ENCODE results near the gene NT5C3A.
"Not testable (repeated sequence)": the region's sequence is repeated elsewhere in the genome, so short reads cannot be mapped to it uniquely, and the experiment has no call there.

The NT5C3A gene

DNA sequence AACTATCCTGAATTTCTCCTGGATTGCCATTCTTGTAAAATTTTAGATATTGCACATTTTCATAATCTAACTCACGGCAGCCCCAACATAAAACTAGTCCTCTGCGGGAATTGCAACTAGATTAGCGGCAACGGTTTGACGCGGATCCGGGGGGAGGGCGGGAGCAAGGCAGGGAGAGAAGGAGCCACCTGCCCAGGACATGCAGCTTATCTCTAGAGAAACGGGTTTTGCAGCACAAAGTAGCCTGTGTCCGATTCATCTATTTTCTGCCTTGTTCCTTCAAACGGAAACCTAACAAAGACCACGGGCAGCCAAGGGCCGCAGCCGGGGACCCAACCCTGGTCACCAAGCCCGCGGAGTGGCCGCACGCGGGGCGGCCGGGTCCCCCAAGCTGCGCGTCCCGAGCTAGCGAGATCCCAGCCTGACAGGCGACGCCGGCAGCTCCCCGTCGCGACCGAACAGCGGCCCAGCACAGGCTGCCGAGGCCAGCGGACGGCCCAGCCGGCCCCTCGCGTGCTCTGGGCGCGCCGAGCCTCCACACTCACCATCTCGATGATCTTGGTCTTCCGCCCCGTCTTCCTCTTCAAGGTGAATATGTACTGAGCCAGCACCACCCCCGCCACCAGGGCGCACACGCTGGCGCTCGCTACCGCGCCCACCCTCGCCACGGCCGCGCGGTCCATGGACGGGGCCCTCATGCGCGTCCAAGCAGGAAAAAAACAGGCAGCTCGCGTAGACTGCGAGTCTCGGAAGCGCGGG, at the start of gene NT5C3A:
NT5C3A (minus strand) TSS at position 754 of the 759 bp plus-strand sequence; CDS start at position 683, 71 bp downstream.
- in situ Hi-C loops (cut with HindIII; ENCODE audit: low sequenced_read_pairs), result no loop called here

DNA sequence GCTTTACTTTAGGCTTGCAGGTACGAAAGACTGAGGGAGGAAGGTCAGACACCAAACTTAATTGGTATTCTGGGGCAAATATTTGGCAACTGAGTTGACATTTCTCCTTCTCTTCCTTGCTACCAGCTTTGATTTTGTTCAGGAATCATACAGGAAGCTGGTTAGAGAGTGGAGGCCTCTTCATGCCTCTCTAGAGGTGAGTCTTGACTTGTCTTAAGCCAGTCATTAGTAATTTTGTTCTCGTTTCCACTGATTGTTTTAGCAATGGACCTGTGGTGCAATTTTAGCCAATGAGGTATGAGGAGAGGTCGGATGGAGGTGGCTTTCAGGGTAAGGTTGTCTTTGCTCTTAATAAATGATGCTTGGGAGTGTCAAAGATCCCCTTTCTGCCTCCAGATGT, 49.0 kb upstream of the NT5C3A start:
- in situ Hi-C loops (cut with HindIII; ENCODE audit: low sequenced_read_pairs), result no loop called here

DNA sequence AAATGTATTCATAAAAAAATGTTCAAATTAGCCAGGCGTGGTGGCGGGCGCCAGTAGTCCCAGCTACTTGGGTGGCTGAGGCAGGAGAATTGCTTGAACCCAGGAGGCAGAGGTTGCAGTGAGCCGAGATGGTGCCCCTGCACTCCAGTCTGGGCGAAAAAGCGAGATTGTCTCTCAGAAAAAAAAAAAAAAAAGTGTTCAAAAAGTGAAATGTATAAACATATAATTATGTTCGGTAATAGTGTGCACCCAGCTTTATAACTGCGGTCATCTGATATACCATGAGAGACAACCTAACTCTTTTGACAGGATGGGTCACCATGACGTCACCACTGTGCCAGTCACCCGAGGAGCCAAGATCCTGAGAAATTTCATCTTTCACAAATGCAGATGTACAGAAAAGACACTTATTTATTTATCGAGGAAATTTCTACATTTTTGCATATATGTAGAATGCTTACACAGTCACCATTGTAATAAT, 47.2 kb upstream of the NT5C3A start:
- in situ Hi-C loops (cut with HindIII; ENCODE audit: low sequenced_read_pairs), result no loop called here

- in situ Hi-C loops (cut with HindIII; ENCODE audit: low sequenced_read_pairs), result no loop called here
Observed at GRCh38 chr7:33109005-33109757, 46.6 kb upstream of the NT5C3A start, which contains the start of gene RP9. TSS of gene RP9 (minus strand) at chr7:33109404. CDS start at chr7:33109372, 32 bp downstream.

DNA sequence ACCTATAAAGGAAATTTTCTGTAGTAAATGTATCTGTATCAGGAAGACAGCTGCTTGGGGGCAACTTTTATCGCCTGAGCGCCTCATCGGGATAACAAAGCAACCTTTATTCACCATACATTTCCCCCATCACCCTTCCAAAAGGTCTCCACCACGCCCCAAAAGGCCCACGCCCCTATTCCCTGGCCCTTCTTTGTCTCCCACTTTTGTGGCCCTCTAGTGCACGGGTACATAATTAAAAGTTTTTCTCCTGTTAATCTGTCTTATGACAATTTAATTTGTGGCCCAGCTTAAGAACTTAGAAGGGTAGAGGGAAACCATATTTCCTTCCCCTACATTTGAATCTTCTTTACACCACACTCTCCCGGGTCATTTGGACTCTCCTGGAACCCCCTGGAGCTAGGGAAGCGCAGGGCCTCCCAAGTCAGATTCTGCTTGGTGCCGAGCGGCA, 46.0 kb upstream of the NT5C3A start:
- in situ Hi-C loops (cut with HindIII; ENCODE audit: low sequenced_read_pairs), result no loop called here

- in situ Hi-C loops (cut with HindIII; ENCODE audit: low sequenced_read_pairs), result no loop called here
Observed at GRCh38 chr7:33107136-33108066, 44.8 kb upstream of the NT5C3A start.

DNA sequence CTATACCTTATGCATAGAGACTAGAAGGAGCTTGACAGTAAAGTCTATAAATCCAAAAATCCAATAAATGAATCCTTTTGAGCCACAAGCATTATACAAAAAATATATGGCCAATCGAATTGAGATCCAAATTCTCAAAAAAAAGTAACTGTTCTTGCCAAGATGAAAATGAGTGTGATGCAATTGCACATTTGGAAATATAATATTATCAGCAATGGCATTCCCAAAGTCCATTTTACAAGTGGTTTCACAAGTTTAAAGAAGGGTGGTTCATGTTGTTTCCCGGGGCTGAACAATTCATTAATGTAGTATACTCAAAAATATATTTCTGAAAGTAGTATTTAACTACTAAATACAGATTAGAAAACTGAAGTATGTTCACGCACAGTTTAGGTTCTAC, 39.3 kb upstream of the NT5C3A start:
- in situ Hi-C loops (cut with HindIII; ENCODE audit: low sequenced_read_pairs), result no loop called here

DNA sequence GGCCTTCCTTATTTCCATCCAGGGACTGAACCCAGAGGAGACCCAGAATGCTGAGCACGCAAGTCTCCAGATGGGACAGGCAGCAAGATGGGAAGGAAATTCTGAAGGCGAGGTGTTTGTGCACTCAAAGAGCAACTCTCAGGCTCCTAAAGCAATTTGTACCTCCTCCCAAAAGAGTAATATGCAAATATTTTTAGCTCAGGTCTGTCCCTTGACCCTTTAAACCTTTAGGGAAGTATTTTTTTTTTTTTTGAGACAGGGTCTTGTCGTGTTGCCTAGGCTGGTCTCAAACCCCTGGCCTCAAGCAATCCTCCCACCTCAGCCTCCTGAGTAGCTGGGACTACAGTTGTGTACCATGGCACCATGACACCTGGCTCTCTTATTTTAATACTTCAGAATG, 38.2 kb upstream of the NT5C3A start:
- in situ Hi-C loops (cut with HindIII; ENCODE audit: low sequenced_read_pairs), result no loop called here

DNA sequence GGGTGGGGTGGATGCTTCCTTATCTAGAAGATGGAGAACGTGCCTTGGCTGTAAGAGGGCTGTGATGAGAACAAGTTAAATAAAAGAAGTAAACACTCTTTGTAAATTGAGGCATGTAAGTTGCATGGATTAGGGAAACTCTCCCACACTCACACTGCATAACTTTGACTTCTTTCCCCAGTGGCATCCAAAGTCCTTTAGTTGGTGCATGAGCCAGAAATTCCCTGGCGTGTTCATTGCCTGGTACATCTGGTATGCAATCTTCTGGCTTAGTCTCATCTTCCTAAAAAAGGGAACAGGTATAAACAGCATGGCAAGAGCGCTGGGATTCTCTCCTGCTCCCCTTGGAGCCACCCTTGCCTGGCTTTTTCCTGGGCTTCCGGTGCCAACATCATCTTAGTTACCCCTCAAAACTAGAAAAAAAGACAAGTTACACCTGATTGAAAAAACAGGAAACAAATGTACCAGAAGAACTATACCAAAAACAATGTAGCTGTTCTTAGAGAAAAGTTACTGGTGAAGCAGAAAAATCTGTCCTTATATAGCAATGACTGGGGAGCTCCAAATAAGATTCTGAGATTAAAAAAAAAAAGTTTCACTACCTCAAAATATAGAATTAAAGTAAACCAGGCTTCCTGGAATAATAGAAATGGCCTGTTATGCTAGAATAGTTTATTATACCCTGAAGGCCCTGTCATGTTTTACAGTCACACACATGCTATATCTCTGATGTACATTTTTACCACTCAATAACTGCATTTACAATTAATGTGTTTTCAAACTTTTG, 36.8 kb upstream of the NT5C3A start:
- in situ Hi-C loops (cut with HindIII; ENCODE audit: low sequenced_read_pairs), result no loop called here

DNA sequence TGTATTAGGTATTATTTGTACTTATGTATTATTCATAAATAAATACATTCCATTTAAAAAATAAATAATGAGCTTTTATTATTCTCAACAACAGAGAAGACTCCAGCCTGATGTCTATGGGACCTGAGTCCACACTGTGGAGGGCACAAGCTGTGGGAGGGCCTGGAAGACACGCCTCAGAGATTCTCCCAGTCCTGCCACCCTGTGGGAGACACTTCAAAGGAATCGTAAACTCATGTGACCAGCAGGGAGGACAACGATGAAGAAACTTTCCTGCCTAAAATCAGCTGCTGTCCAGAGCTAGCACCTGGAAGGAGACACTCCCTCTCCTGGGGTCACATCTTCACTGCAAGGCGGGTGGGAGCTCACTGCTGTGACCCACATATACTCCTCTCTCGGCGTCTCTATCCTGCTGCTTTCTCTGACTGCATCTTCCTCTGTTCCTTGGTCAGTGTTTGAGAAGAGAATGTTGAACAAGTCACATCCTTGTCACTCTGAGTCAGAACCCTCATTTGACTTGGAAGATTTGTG, 32.2 kb upstream of the NT5C3A start:
- in situ Hi-C loops (cut with HindIII; ENCODE audit: low sequenced_read_pairs), result not testable (repeated sequence)

- in situ Hi-C loops (cut with HindIII; ENCODE audit: low sequenced_read_pairs), result no loop called here
Observed at GRCh38 chr7:33093266-33093665, 30.7 kb upstream of the NT5C3A start.

DNA sequence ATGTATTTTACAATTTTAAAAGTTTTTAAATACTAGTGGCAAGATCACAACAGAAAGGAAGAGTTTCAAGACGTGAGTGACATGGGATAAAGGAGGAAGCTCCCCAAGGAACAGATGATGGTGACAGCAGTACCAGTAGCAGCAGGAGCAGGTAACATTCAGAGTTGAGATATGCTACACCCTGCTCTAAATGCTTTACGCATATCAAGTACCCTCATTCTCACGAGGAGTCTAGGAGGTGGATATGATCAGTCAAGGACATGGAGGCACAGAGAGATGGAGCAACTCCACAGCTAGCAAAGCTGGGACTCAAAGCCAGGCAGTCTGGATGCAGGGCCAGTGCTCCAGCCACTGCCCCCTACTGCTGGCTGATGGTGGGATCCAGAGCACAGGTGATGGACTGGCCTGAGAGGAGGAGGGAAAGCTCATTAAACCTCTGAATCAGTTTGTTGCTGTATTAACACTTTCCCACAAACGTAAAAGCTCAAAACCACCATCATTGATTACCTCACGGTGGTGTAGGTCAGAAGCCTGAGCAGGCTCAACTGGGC, 29.1 kb upstream of the NT5C3A start:
- in situ Hi-C loops (cut with HindIII; ENCODE audit: low sequenced_read_pairs), result no loop called here

- in situ Hi-C loops (cut with HindIII; ENCODE audit: low sequenced_read_pairs), result no loop called here
Observed at GRCh38 chr7:33091111-33091531, 28.5 kb upstream of the NT5C3A start.

DNA sequence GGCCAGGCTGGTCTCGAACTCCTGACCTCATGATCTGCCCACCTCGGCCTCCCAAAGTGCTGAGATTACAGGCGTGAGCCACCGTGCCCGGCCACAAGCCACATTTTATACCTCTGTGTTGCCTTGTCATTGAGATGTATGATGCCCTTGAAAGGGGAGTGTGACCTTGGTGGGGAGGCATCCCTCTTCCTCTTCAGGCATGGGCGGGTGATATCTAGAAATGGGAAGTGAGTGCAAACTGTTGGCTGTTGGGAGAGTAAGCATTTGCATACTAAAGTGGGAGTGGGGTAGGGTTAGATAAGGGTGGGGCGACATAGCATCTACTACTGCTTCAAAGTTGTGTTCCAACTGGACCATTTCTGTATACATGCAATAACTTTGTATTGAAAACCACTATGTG, 26.6 kb upstream of the NT5C3A start:
- in situ Hi-C loops (cut with HindIII; ENCODE audit: low sequenced_read_pairs), result no loop called here

- in situ Hi-C loops (cut with HindIII; ENCODE audit: low sequenced_read_pairs), result no loop called here
Observed at GRCh38 chr7:33087858-33088257, 25.3 kb upstream of the NT5C3A start.

DNA sequence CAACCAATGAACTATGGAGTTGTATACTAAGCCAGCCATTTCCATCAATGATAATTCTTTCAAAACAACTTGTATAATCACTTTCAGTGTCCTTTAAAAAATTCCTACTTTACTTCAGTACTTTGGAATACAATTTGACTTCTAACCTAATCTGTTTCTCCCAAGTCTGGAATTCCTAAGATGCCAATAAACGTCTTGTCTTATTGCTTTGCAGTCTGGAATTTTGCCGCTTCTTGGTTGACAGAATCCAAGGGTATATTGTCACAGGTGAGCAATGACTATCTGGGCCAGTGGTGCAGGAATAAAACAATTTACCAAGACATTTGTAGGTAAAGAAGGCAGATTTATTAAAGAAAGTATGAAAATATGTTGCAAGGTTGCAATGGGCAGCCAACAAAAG, 24.8 kb upstream of the NT5C3A start:
- in situ Hi-C loops (cut with HindIII; ENCODE audit: low sequenced_read_pairs), result no loop called here

GRCh38 chr7:33079763-33080690, 17.5 kb upstream of the NT5C3A start:
- in situ Hi-C loops (cut with HindIII; ENCODE audit: low sequenced_read_pairs), result no loop called here

GRCh38 chr7:33079096-33079495, 16.5 kb upstream of the NT5C3A start:
- in situ Hi-C loops (cut with HindIII; ENCODE audit: low sequenced_read_pairs), result no loop called here
